H9 (cell line): ENCODE data around the gene GIPC2. TPM values are rescaled to one million over a fixed set of nuclear protein-coding genes. Genes with fewer than 3 reads are reported as not detected.

Experiments used
- DNase-seq: peaks from one replicate; pipeline ENCODE4 v3.0.0-alpha.2; 2017
- H2AFZ ChIP-seq: one replicate; pipeline ENCODE4 v1.6.1; 2013; ENCODE audit warnings: mild to moderate bottlenecking, low read length, control low read depth, moderate library complexity
- H2AK5ac ChIP-seq: 2 replicates; pipeline ENCODE4 v1.6.1; 2013; ENCODE audit warnings: low read length, control low read depth, mixed read lengths; ENCODE audit not compliant: insufficient read length
- H2BK120ac ChIP-seq: one replicate; pipeline ENCODE4 v1.6.1; 2013; ENCODE audit warnings: low read depth, mild to moderate bottlenecking, low read length, control low read depth, inconsistent platforms; ENCODE audit not compliant: poor library complexity, severe bottlenecking
- H2BK12ac ChIP-seq: 2 replicates; pipeline ENCODE4 v1.6.1; 2013; ENCODE audit warnings: low read length, control low read depth, mixed read lengths, low read depth; ENCODE audit not compliant: insufficient read length
- H2BK15ac ChIP-seq: 2 replicates; pipeline ENCODE4 v1.6.1; 2013; ENCODE audit warnings: low read depth, low read length, control low read depth
- H2BK20ac ChIP-seq: one replicate; pipeline ENCODE4 v1.6.1; 2013; ENCODE audit warnings: low read depth, mild to moderate bottlenecking, low read length, control low read depth, inconsistent platforms; ENCODE audit not compliant: poor library complexity, severe bottlenecking
- H2BK5ac ChIP-seq: 2 replicates; pipeline ENCODE4 v1.6.1; 2013; ENCODE audit warnings: low read length, control low read depth, mixed read lengths; ENCODE audit not compliant: insufficient read length
- H3K14ac ChIP-seq: 2 replicates; pipeline ENCODE4 v1.6.1; 2013; ENCODE audit warnings: low read length, control low read depth; ENCODE audit not compliant: insufficient read depth
- H3K18ac ChIP-seq: 2 replicates; pipeline ENCODE4 v1.6.1; 2013; ENCODE audit warnings: low read depth, mild to moderate bottlenecking, mixed read lengths, low read length, control low read depth; ENCODE audit not compliant: insufficient read length
- H3K23ac ChIP-seq: 2 replicates; pipeline ENCODE4 v1.6.1; 2013; ENCODE audit warnings: low read length, control low read depth, mixed read lengths, low read depth; ENCODE audit not compliant: insufficient read length
- H3K23me2 ChIP-seq: 2 replicates; pipeline ENCODE4 v1.6.1; 2013; ENCODE audit warnings: low read depth, mild to moderate bottlenecking, mixed read lengths, low read length, control low read depth; ENCODE audit not compliant: insufficient read length, poor library complexity, severe bottlenecking
- H3K27ac ChIP-seq: 2 replicates; pipeline ENCODE4 v1.5.1; 2013; ENCODE audit warnings: low read length, control low read depth, mixed read lengths, low read depth; ENCODE audit not compliant: insufficient read length
- H3K27me3 ChIP-seq: 2 replicates; pipeline ENCODE4 v1.6.1; 2013; ENCODE audit warnings: low read length, control low read depth, inconsistent platforms; ENCODE audit not compliant: insufficient read depth
- H3K4ac ChIP-seq: 2 replicates; pipeline ENCODE4 v1.6.1; 2013; ENCODE audit warnings: low read depth, mild to moderate bottlenecking, control low read depth, inconsistent platforms, low read length, moderate library complexity
- H3K4me1 ChIP-seq: 2 replicates; pipeline ENCODE4 v1.6.1; 2013; ENCODE audit warnings: low read length, control low read depth, inconsistent platforms; ENCODE audit not compliant: insufficient read depth
- H3K4me2 ChIP-seq: 2 replicates; pipeline ENCODE4 v1.6.1; 2013; ENCODE audit warnings: low read length, control low read depth, mixed read lengths; ENCODE audit not compliant: insufficient read length, insufficient read depth
- H3K56ac ChIP-seq: 2 replicates; pipeline ENCODE4 v1.6.1; 2013; ENCODE audit warnings: low read depth, mild to moderate bottlenecking, mixed read lengths, low read length, control low read depth; ENCODE audit not compliant: insufficient read length
- H3K79me1 ChIP-seq: 2 replicates; pipeline ENCODE4 v1.6.1; 2013; ENCODE audit warnings: low read depth, mild to moderate bottlenecking, moderate library complexity, low read length, control low read depth, inconsistent platforms; ENCODE audit not compliant: insufficient read depth, poor library complexity, severe bottlenecking
- H3K79me2 ChIP-seq: 2 replicates; pipeline ENCODE4 v1.6.1; 2013; ENCODE audit warnings: low read length, control low read depth, inconsistent platforms; ENCODE audit not compliant: insufficient read depth
- H3K9ac ChIP-seq: 2 replicates; pipeline ENCODE4 v1.6.1; 2013; ENCODE audit warnings: low read length, control low read depth, mixed read lengths; ENCODE audit not compliant: insufficient read length; ENCODE audit errors: extremely low read depth
- H3K9me3 ChIP-seq: one replicate; pipeline ENCODE4 v1.6.1; 2013; ENCODE audit warnings: low read depth, low read length, inconsistent platforms; ENCODE audit not compliant: control insufficient read depth
- H3T11ph ChIP-seq: one replicate; pipeline ENCODE4 v1.6.1; 2013; ENCODE audit warnings: mild to moderate bottlenecking, low read length, control low read depth, inconsistent platforms
- H4K20me1 ChIP-seq: one replicate; pipeline ENCODE4 v1.6.1; 2013; ENCODE audit not compliant: control insufficient read depth, insufficient read length, insufficient read depth
- H4K5ac ChIP-seq: 2 replicates; pipeline ENCODE4 v1.6.1; 2013; ENCODE audit warnings: low read depth, mild to moderate bottlenecking, mixed read lengths, low read length, control low read depth; ENCODE audit not compliant: insufficient read length
- H4K8ac ChIP-seq: replicated peaks from 2 replicates; pipeline ENCODE4 v1.6.1; 2013; ENCODE audit warnings: low read length, control low read depth, mixed read lengths, low read depth; ENCODE audit not compliant: insufficient read length
- H4K91ac ChIP-seq: 2 replicates; pipeline ENCODE4 v1.6.1; 2013; ENCODE audit warnings: low read depth, mild to moderate bottlenecking, moderate library complexity, mixed read lengths, low read length, control low read depth; ENCODE audit not compliant: insufficient read length
- H3K27ac Mint-ChIP-seq, 3 experiments: 2 replicates in 2 of 3; 3 replicates in 1 of 3; pipeline ENCODE4 v1.8.0; 2020 to 2021; ENCODE audit warnings: mixed read lengths in 3 of 3, mild to moderate bottlenecking in 1 of 3, moderate library complexity in 1 of 3
- H3K27me3 Mint-ChIP-seq: 2 replicates; pipeline ENCODE4 v1.8.0; 2021; ENCODE audit warnings: low read depth, mild to moderate bottlenecking, moderate library complexity, mixed read lengths
- H3K36me3 Mint-ChIP-seq, 3 experiments: 2 replicates in 2 of 3; 3 replicates in 1 of 3; pipeline ENCODE4 v1.8.0; 2020 to 2021; ENCODE audit warnings: low read depth in 3 of 3, mixed read lengths in 3 of 3; ENCODE audit not compliant: insufficient read depth in 1 of 3
- H3K4me1 Mint-ChIP-seq, 2 experiments: 2 replicates each; pipeline ENCODE4 v1.8.0; 2020; ENCODE audit warnings: mixed read lengths in 2 of 2
- H3K4me3 Mint-ChIP-seq, 2 experiments: 2 replicates in 1 of 2; 3 replicates in 1 of 2; pipeline ENCODE4 v1.8.0; 2020 to 2021; ENCODE audit warnings: mild to moderate bottlenecking in 2 of 2, mixed read lengths in 2 of 2, moderate library complexity in 1 of 2
- H3K9me3 Mint-ChIP-seq, 2 experiments: 2 replicates in 1 of 2; 3 replicates in 1 of 2; pipeline ENCODE4 v1.8.0; 2020; ENCODE audit warnings: mild to moderate bottlenecking in 2 of 2, mixed read lengths in 2 of 2, moderate library complexity in 1 of 2
- CTCF ChIP-seq: fragments of 200-600 bp; sonication (generic); conservative IDR thresholded peaks from 3 replicates; pipeline ENCODE4 v1.8.0; 2021; ENCODE audit warnings: antibody characterized with exemption, mild to moderate bottlenecking
- WGBS: extraction: QIAGEN DNeasy Blood & Tissue Kit; methylation state at CpG from one replicate; pipeline ENCODE4 v1.1.7; 2013; ENCODE audit warnings: missing lambda C conversion rate, low lambda C conversion rate, mixed read lengths; ENCODE audit not compliant: insufficient read length; ENCODE audit errors: extremely low coverage; 5-methylcytosine and 5-hydroxymethylcytosine counted together
- total RNA-seq: library from RNA; stranded (reverse); gene quantifications from 2 replicates; pipeline ENCODE4 v1.2.1, GENCODE V29; 2021

Gene GIPC2
- total RNA-seq, 1 experiment from 2014 or later, result 0.85 TPM

DNA sequence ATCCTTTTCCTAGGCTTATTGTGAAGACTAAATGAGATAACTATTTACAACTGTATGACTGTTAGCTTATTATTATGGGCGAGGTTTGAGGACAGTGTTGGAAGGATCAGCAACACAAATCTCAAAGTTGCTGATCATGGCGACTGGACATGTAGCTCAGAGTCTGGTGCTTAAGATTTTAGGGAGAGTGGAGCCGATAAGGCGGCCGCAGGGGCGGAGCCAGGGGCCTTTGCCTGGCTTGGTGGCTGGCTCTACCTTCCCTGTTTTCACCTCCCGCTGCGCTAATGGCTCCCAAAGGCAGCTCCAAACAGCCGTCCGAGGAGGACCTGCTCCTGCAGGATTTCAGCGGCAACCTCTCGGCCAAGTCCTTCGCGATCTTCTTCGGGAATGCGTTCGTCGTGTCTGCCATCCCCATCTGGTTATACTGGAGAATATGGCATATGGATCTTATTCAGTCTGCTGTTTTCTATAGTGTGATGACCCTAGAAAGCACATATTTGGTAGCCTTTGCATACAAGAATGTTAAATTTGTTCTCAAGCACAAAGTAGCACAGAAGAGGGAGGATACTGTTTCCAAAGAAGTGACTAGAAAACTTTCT is 45.5 kb downstream of the GIPC2 start:
- Histone ChIP-seq H2BK5ac (no peak overlapping the region), H3K79me2 (no peaks in the 10 kb centered on the region), H3K18ac (no peak overlapping the region), H2AK5ac (no peak overlapping the region), H2BK120ac (no peak overlapping the region), H3K23ac (no peak overlapping the region), H2BK12ac (no peak overlapping the region), H3K56ac (no peak overlapping the region), H3K23me2 (no peaks in the 10 kb centered on the region), H4K5ac (no peak overlapping the region), H4K8ac (no peak overlapping the region), H3T11ph (no peak overlapping the region), H2AFZ (no peak overlapping the region), H3K27ac (no peak overlapping the region), H3K4me2 (no peak overlapping the region), H3K14ac (no peak overlapping the region), H3K9me3 (no peaks in the 10 kb centered on the region), H2BK15ac (no peak overlapping the region), H3K79me1 (no peaks in the 10 kb centered on the region), H4K91ac (no peak overlapping the region), H3K9ac (no peak overlapping the region), H3K4ac (no peak overlapping the region), H3K27me3 (no peaks in the 10 kb centered on the region), H3K4me1 (no peaks in the 10 kb centered on the region), H2BK20ac (no peak overlapping the region), H4K20me1 (no peaks in the 10 kb centered on the region)
- WGBS, result no CpG with 5 or more reads among the region's 18 CpGs
- H3K4me1 Mint-ChIP-seq, result no peaks in the 10 kb centered on the region
- peaks cover 0 to 5% (median 4%) of the 10 kb centered on the region in 3 experiments; a peak in 1 of 7 replicates for H3K36me3 Mint-ChIP-seq
- no peak overlapping the region for H3K27ac Mint-ChIP-seq
- H3K4me3 Mint-ChIP-seq, result no peak overlapping the region
- TF ChIP-seq CTCF, result no peak
- H3K27me3 Mint-ChIP-seq, result no peaks in the 10 kb centered on the region
- H3K9me3 Mint-ChIP-seq, result peaks cover 5% of the 10 kb centered on the region in 2 experiments; a peak in 3 of 5 replicates
- DNase-seq, result peak; percentile 47
